Uterus (tissue), 4 donors: ENCODE results near the gene THAP2. TPM values are rescaled to one million over a fixed set of nuclear protein-coding genes. Genes with fewer than 3 reads are reported as not detected.
A peak's percentile ranks its signal among the peaks of the same experiment; 100 is the strongest.

ENCODE experiments used
- DNase-seq, 2 donors: peaks; one replicate each; pipeline ENCODE4 v3.0.0-alpha.2; 2019 to 2020
- H3K27ac ChIP-seq, 2 donors: fragments of 200-600 bp; sonication (generic); 1 replicate in 1 of 2; 2 replicates in 1 of 2; pipeline ENCODE4 v1.5.1; 2016 to 2018
- H3K27me3 ChIP-seq, 2 donors: fragments of 200-600 bp; sonication (generic); one replicate each; pipeline ENCODE4 v1.5.1; 2018 to 2019; ENCODE audit warnings: control low read depth in 1 of 2
- H3K36me3 ChIP-seq, 2 donors: fragments of 200-600 bp; sonication (generic); one replicate each; pipeline ENCODE4 v1.5.1; 2019; ENCODE audit warnings: control low read depth in 1 of 2
- H3K4me1 ChIP-seq, 2 donors: fragments of 200-600 bp; sonication (generic); one replicate each; pipeline ENCODE4 v1.5.1; 2018 to 2019; ENCODE audit warnings: control low read depth in 1 of 2
- H3K4me3 ChIP-seq, 2 donors: fragments of 200-600 bp; sonication (generic); 1 replicate in 1 of 2; 2 replicates in 1 of 2; pipeline ENCODE4 v1.5.1; 2018 to 2019; ENCODE audit warnings: mild to moderate bottlenecking in 1 of 2
- H3K9me3 ChIP-seq, 2 donors: fragments of 200-600 bp; sonication (generic); one replicate each; pipeline ENCODE4 v1.5.1; 2019; ENCODE audit warnings: control low read depth in 1 of 2
- CTCF ChIP-seq, 4 experiments: fragments of 200-600 bp in 2 of 4; fragments of 450-650 bp in 2 of 4; sonication (generic) in 2 of 4; IDR thresholded peaks; one replicate each; pipeline ENCODE4 v1.5.1; 2016 to 2019; ENCODE audit warnings: antibody characterized with exemption in 4 of 4, mild to moderate bottlenecking in 2 of 4, moderate library complexity in 1 of 4
- POLR2A ChIP-seq, 2 donors: fragments of 450-650 bp; IDR thresholded peaks; one replicate each; pipeline ENCODE4 v1.6.1; 2016; ENCODE audit warnings: antibody characterized with exemption in 2 of 2, mild to moderate bottlenecking in 1 of 2, moderate library complexity in 1 of 2
- intact Hi-C: fragments of 100-400 bp; cut with DNase I; formaldehyde crosslinking; loops from one replicate; pipeline ENCODE4 v1.15.1; 2023; ENCODE audit warnings: low total_unique reads
- total RNA-seq, 4 donors: library from RNA; depleted of rRNA in 3 of 4; stranded (reverse); fragments of >200 nt in 3 of 4; gene quantifications; one replicate each; pipeline versions ENCODE4 v1.1.0 to v1.2.4, GENCODE V29; 2014 to 2023
- donor health status: DM: yes; HTN: yes; CAD: no.

Gene THAP2
- total RNA-seq, result 10 to 100 TPM in 1 of 4 donors, 1 to 10 TPM in 2, under 1 TPM in 1; 0.88 to 12.8 (median 5.4) TPM

DNA sequence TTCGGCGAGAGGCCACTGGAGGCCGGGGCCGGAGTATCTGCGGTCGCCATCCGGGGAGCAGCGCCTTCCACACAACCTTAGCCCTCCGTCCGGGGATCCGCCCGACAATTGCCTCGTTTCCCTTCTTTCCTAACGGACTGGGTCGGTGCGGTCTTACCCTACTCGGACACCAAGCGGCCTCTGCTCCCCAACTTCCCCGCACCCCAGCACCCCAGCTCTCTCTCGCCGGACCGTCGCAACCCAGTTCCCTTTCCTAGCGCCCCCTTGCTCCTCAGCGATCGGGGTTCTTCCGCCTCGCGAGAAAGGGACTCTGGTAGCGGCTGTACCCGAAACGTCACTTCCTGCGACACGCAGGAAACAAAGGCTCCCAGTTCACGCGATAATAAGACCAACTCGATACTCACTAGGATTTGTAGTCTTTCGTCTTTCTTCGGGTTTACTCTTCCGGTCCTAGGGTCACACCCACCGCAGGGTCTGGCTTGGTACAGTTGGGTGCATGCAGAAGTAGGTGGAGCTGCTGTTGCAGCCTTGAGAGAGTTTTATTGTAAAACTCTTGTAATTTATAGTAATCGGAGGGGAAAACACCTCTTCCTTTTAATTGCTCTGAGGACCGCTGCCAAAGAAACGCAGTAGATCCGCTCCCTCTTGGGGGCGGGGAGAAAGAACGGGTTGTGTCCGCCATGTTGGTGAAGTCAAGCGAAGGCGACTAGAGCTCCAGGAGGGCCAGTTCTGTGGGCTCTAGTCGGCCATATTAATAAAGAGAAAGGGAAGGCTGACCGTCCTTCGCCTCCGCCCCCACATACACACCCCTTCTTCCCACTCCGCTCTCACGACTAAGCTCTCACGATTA, at the start of gene THAP2, which contains the start of gene ZFC3H1:
THAP2 (plus strand) TSS at position 741 of the 850 bp plus-strand sequence. CDS start 209 bp downstream, outside the sequence.
ZFC3H1 (minus strand) TSS at position 288 of the 850 bp plus-strand sequence; CDS start at position 50, 238 bp downstream.
- H3K36me3 ChIP-seq, result no peaks in the 10 kb centered on the region
- H3K4me3 ChIP-seq, result peak within 1 kb of the TSS; percentile 64 to 88
- intact Hi-C loops, result loop anchor here (10.0 kb wide), 1 partner anchor 91 kb away; the partner anchor contains the start of gene RAB21
- H3K27me3 ChIP-seq, result no peaks in the 10 kb centered on the region
- TF ChIP-seq POLR2A (IDR thresholded peaks at IDR 0.05) (peak; percentile 89), CTCF (IDR thresholded peaks at IDR 0.05) (peak; percentile 15 to 43 (median 36))
- H3K4me1 ChIP-seq, result peaks cover 0 to 7% of the 10 kb centered on the region in 2 donors
- DNase-seq, result peak; percentile 91 to 96
- no peaks in the 10 kb centered on the region for H3K9me3 ChIP-seq
- peak within 1 kb of the TSS; percentile 93 to 96 for H3K27ac ChIP-seq

DNA sequence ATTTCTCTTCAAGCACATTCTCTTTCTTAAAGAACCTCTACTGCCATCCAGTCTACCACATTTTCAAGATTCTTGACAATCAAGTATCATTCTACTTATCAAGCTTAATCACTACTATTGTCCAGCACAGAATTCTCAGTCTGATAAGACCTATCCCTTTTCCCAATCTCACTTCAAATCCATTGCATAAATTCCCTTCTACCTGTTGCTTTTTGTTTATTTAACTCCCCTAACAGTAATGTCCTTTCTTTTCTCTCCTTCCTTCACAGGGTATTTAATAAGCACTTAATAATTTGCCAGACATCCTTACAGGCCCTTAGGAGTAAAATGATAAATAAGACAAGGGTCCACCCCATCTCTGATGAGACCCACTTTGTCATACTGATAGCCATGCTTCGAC, 42.2 kb upstream of the THAP2 start:
- TF ChIP-seq POLR2A (IDR thresholded peaks at IDR 0.05), result no peak
- no peak for TF ChIP-seq CTCF (IDR thresholded peaks at IDR 0.05)
- Histone ChIP-seq H3K4me1 (no peaks in the 10 kb centered on the region), H3K4me3 (no peak overlapping the region), H3K27me3 (no peaks in the 10 kb centered on the region), H3K9me3 (no peaks in the 10 kb centered on the region), H3K27ac (no peak overlapping the region), H3K36me3 (no peaks in the 10 kb centered on the region)
- intact Hi-C loops, result no loop called here
- DNase-seq, result no peak

GRCh38 chr12:71625476-71625875, 38.6 kb upstream of the THAP2 start:
- Histone ChIP-seq H3K9me3 (no peaks in the 10 kb centered on the region), H3K27ac (no peak overlapping the region), H3K36me3 (no peaks in the 10 kb centered on the region), H3K4me3 (no peak overlapping the region), H3K4me1 (no peaks in the 10 kb centered on the region), H3K27me3 (no peaks in the 10 kb centered on the region)
- no peak for TF ChIP-seq CTCF (IDR thresholded peaks at IDR 0.05)
- TF ChIP-seq POLR2A (IDR thresholded peaks at IDR 0.05), result no peak
- no peak for DNase-seq
- intact Hi-C loops, result no loop called here

- H3K9me3 ChIP-seq, result no peaks in the 10 kb centered on the region
- H3K27ac ChIP-seq, result no peak overlapping the region
- no peak for TF ChIP-seq CTCF (IDR thresholded peaks at IDR 0.05)
- TF ChIP-seq POLR2A (IDR thresholded peaks at IDR 0.05), result no peak
- DNase-seq, result no peak
- no peaks in the 10 kb centered on the region for H3K4me1 ChIP-seq
- H3K27me3 ChIP-seq, result no peaks in the 10 kb centered on the region
- intact Hi-C loops, result no loop called here
- H3K36me3 ChIP-seq, result no peaks in the 10 kb centered on the region
- no peak overlapping the region for H3K4me3 ChIP-seq
These were observed 38.0 kb upstream of the THAP2 start for GRCh38 chr12:71626098-71626497.

- no peaks in the 10 kb centered on the region for H3K27me3 ChIP-seq
- H3K27ac ChIP-seq, result no peak overlapping the region
- H3K9me3 ChIP-seq, result no peaks in the 10 kb centered on the region
- H3K4me1 ChIP-seq, result no peaks in the 10 kb centered on the region
- no peaks in the 10 kb centered on the region for H3K36me3 ChIP-seq
- intact Hi-C loops, result no loop called here
- no peak overlapping the region for H3K4me3 ChIP-seq
- TF ChIP-seq POLR2A (IDR thresholded peaks at IDR 0.05), result no peak
- TF ChIP-seq CTCF (IDR thresholded peaks at IDR 0.05), result no peak
- DNase-seq, result no peak
These were observed 37.3 kb upstream of the THAP2 start for GRCh38 chr12:71626768-71627167.
